Gastroesophageal sphincter (tissue), 2 donors: Measurements from ENCODE around the gene SH3RF1.

Experiments
- EP300 ChIP-seq: sonication (generic); formaldehyde crosslinking; IDR thresholded peaks from one replicate; pipeline ENCODE4 v1.6.1; 2017; ENCODE audit warnings: antibody characterized with exemption, mild to moderate bottlenecking
- POLR2A ChIP-seq, 2 donors: fragments of 450-650 bp; IDR thresholded peaks; one replicate each; pipeline ENCODE4 v1.6.1; 2017; ENCODE audit warnings: antibody characterized with exemption in 2 of 2, mild to moderate bottlenecking in 2 of 2, moderate library complexity in 1 of 2

- no peak for TF ChIP-seq EP300
- no peak for TF ChIP-seq POLR2A (IDR thresholded peaks at IDR 0.05)
These were observed 4.4 kb upstream of the SH3RF1 start for GRCh38 chr4:169275180-169275579.
